K562 (cell line): ENCODE data around the gene GUCY1A1. TPM values are rescaled to one million over a fixed set of nuclear protein-coding genes. Genes with fewer than 3 reads are reported as not detected.

Experiments
- ATAC-seq: fragments of 200-7000 bp; cut with Tn5 transposase; 3 replicates; pipeline ENCODE4 v1.9.1; 2020; ENCODE audit warnings: moderate library complexity
- BruUV-seq: library from RNA; stranded (reverse); fragments of 400-500 nt; replicated peaks from 2 replicates; lab custom pipeline; 2021; lab: Mats Ljungman, UMichigan
- CTCF ChIA-PET: fragments of 300-600 bp; formaldehyde crosslinking; extraction: SDS; loops from one replicate; lab custom pipeline; 2021; ENCODE audit warnings: low intra/inter-chr PET ratio; lab: Yijun Ruan, JAX
- POLR2A ChIA-PET: fragments of 300-600, 350-650 bp; sonication (Branson Sonifier 250); formaldehyde crosslinking; extraction: SDS; loops from one replicate; lab custom pipeline; 2021; ENCODE audit warnings: antibody characterized with exemption, inconsistent platforms; lab: Yijun Ruan, JAX
- DNase-seq, 4 experiments: peaks; one replicate each; pipeline versions ENCODE4 v3.0.0 to v3.0.0-alpha.2; 2011 to 2018; ENCODE audit warnings: low spot score in 3 of 4, mixed read lengths in 3 of 4; ENCODE audit errors: extremely low read depth in 1 of 4
- FAIRE-seq: peaks from 2 replicates; lab custom pipeline; 2011; peaks lifted over from hg19 to GRCh38; lab: Jason Lieb, UNC
- H2AFZ ChIP-seq: 2 replicates; pipeline ENCODE4 v1.6.0; 2011; ENCODE audit warnings: low read depth, low read length, control low read depth, inconsistent platforms
- H3K27ac ChIP-seq: fragments of 200-600 bp; 3 replicates; pipeline ENCODE4 v1.8.0; 2011; ENCODE audit warnings: low read depth, mild to moderate bottlenecking, control low read depth, inconsistent platforms, low read length, moderate library complexity, mixed read lengths; ENCODE audit errors: extremely low read depth
- H3K27me3 ChIP-seq, 2 experiments: fragments of 300-600 bp in 1 of 2; 2 replicates in 1 of 2; 3 replicates in 1 of 2; pipeline versions ENCODE4 v1.6.0 to v1.8.0; 2011; ENCODE audit warnings: inconsistent platforms in 2 of 2, low read length in 2 of 2, mild to moderate bottlenecking in 1 of 2, mixed read lengths in 1 of 2, moderate library complexity in 1 of 2; ENCODE audit not compliant: control insufficient read depth in 2 of 2, insufficient read depth in 2 of 2
- H3K36me3 ChIP-seq: fragments of 300-600 bp; 3 replicates; pipeline ENCODE4 v1.8.0; 2011; ENCODE audit warnings: mild to moderate bottlenecking, low read length, inconsistent platforms; ENCODE audit not compliant: control insufficient read depth, insufficient read depth
- H3K4me1 ChIP-seq, 2 experiments: fragments of 200-600 bp in 1 of 2; replicated peaks in 1 of 2; 2 replicates in 1 of 2; 3 replicates in 1 of 2; pipeline versions ENCODE4 v1.5.1 to v1.8.0; 2011; ENCODE audit warnings: inconsistent platforms in 2 of 2, low read length in 2 of 2, mild to moderate bottlenecking in 1 of 2, mixed read lengths in 1 of 2, moderate library complexity in 1 of 2; ENCODE audit not compliant: control insufficient read depth in 2 of 2, insufficient read depth in 2 of 2
- H3K4me2 ChIP-seq: 2 replicates; pipeline ENCODE4 v1.6.1; 2011; ENCODE audit warnings: low read length, control low read depth, inconsistent platforms, mixed read lengths; ENCODE audit not compliant: insufficient read depth
- H3K4me3 ChIP-seq: fragments of 200-600 bp; sonication (generic), shearing (Covaris generic); 2 replicates; pipeline ENCODE4 v1.5.1; 2016; ENCODE audit warnings: control low read depth, inconsistent platforms
- H3K79me2 ChIP-seq: fragments of 200-600 bp; 3 replicates; pipeline ENCODE4 v1.8.0; 2011; ENCODE audit warnings: low read length, inconsistent platforms; ENCODE audit not compliant: control insufficient read depth, insufficient read depth
- H3K9ac ChIP-seq, 2 experiments: 2 replicates each; pipeline versions ENCODE4 v1.6.0 to v1.6.1; 2011; ENCODE audit warnings: low read depth in 2 of 2, low read length in 2 of 2, control low read depth in 1 of 2, inconsistent platforms in 1 of 2, mild to moderate bottlenecking in 1 of 2, mixed read lengths in 1 of 2; ENCODE audit not compliant: insufficient read depth in 1 of 2
- H3K9me1 ChIP-seq: one replicate; pipeline ENCODE4 v1.6.0; 2011; ENCODE audit warnings: inconsistent platforms, mild to moderate bottlenecking, low read length, moderate library complexity; ENCODE audit not compliant: control insufficient read depth, insufficient read depth
- H3K9me3 ChIP-seq: replicated peaks from 2 replicates; pipeline ENCODE4 v1.5.1; 2011; ENCODE audit warnings: low read depth, low read length, inconsistent platforms; ENCODE audit not compliant: control insufficient read depth, insufficient read depth
- H4K20me1 ChIP-seq: replicated peaks from 2 replicates; pipeline ENCODE4 v1.6.1; 2011; ENCODE audit warnings: low read length, inconsistent platforms, mixed read lengths; ENCODE audit not compliant: control insufficient read depth, insufficient read depth
- ARID2 ChIP-seq: fragments of 450-650 bp; IDR thresholded peaks from 2 replicates; pipeline ENCODE4 v1.6.1; 2017; ENCODE audit warnings: antibody characterized with exemption, mild to moderate bottlenecking
- FUS ChIP-seq: fragments of 200-400 bp; formaldehyde crosslinking; optimal IDR thresholded peaks from 2 replicates; pipeline ENCODE3; 2017; ENCODE audit warnings: low read depth, low read length
- MTF1 ChIP-seq: fragments of 250-450 bp; sonication (Bioruptor Pico); IDR thresholded peaks from 2 replicates; pipeline ENCODE4 v1.9.0; 2021; ENCODE audit warnings: moderate library complexity, mild to moderate bottlenecking, inconsistent platforms, borderline replicate concordance
- RB1 ChIP-seq: fragments of 450-650 bp; IDR thresholded peaks from 2 replicates; pipeline ENCODE4 v1.6.1; 2017; ENCODE audit warnings: low read depth, mild to moderate bottlenecking
- WGBS: fragments of 100-300 bp; shearing (Covaris generic); methylation state at CpG from one replicate; pipeline ENCODE4 v1.1.6; 2016; ENCODE audit warnings: low coverage, mixed read lengths; ENCODE audit not compliant: insufficient coverage; ENCODE audit errors: missing lambda C conversion rate; 5-methylcytosine and 5-hydroxymethylcytosine counted together
- in situ Hi-C: fragments of 300-500 bp; cut with MboI; formaldehyde crosslinking; loops from 4 replicates; pipeline ENCODE4 v1.15.0; 2018; ENCODE audit warnings: inconsistent platforms, mixed read lengths
- intact Hi-C: fragments of 100-400 bp; cut with micrococcal nuclease; formaldehyde crosslinking; loops from 2 replicates; pipeline ENCODE4 v1.14.2; 2022
- polyA plus RNA-seq, 8 experiments: library from polyadenylated mRNA; depleted of rRNA in 4 of 8; stranded (reverse) in 5 of 8; unstranded in 3 of 8; fragments of >200 nt; fragmentation: Nextera tagmentation in 2 of 8; fragmentation: Illumina TruSeq in 1 of 8; extraction: Ambion mirVana in 2 of 8; extraction: Trizol in 1 of 8; gene quantifications; 2 replicates each; pipeline versions ENCODE4 v1.2.1 to v1.2.3, GENCODE V29; 2011 to 2014; ENCODE audit warnings: inconsistent platforms in 1 of 8, missing spikeins in 1 of 8
- total RNA-seq, 7 experiments: library from RNA; depleted of rRNA in 6 of 7; stranded (reverse); fragments of >200 nt in 6 of 7; fragmentation: Illumina TruSeq in 2 of 7; extraction: Trizol in 2 of 7; gene quantifications; 2 replicates each; pipeline versions ENCODE4 v1.2.1 to v1.2.3, GENCODE V29; 2011 to 2021; ENCODE audit warnings: low replicate concordance in 1 of 7
- TF ChIP-seq, protein P1 (sequence below): fragments of 450-650 bp; conservative IDR thresholded peaks from 2 replicates; pipeline ENCODE4 v1.6.1; 2016; ENCODE audit warnings: missing genetic modification characterization, low read depth, mild to moderate bottlenecking, missing compliant biosample characterization, moderate library complexity

GUCY1A1 gene
- total and polyA plus RNA-seq, 9 of the 15 experiments (the other 6 are each of a cell fraction or from before 2014, with no cell fraction given): not detected

- CTCF ChIA-PET: no interaction called here
- H4K20me1 ChIP-seq: no peaks in the 10 kb centered on the region
- no peak for FAIRE-seq
- in situ Hi-C loops: no loop called here
- TF ChIP-seq MTF1 (CRISPR knock-in tag) (no peak), RB1 (no peak)
- TF ChIP-seq, protein P1, sequence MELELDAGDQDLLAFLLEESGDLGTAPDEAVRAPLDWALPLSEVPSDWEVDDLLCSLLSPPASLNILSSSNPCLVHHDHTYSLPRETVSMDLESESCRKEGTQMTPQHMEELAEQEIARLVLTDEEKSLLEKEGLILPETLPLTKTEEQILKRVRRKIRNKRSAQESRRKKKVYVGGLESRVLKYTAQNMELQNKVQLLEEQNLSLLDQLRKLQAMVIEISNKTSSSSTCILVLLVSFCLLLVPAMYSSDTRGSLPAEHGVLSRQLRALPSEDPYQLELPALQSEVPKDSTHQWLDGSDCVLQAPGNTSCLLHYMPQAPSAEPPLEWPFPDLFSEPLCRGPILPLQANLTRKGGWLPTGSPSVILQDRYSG (tag): no peak
- TF ChIP-seq, all 486 proteins: peak for 0
- H3K4me3 ChIP-seq: no peak overlapping the region
- no peaks in the 10 kb centered on the region for H3K27me3 ChIP-seq
- no peaks in the 10 kb centered on the region for H3K9me3 ChIP-seq
- H3K79me2 ChIP-seq: no peaks in the 10 kb centered on the region
- ATAC-seq (no peak), DNase-seq (no peak)
- no peak overlapping the region for H3K27ac ChIP-seq
- H3K36me3 ChIP-seq: no peaks in the 10 kb centered on the region
- H2AFZ ChIP-seq: no peak overlapping the region
- no peaks in the 10 kb centered on the region for H3K9me1 ChIP-seq
- intact Hi-C loops: no loop called here
- POLR2A ChIA-PET: no interaction called here
- H3K4me2 ChIP-seq: no peak overlapping the region
- 0% methylated on average over 3 of the region's 3 CpGs for WGBS
- no peak overlapping the region for H3K9ac ChIP-seq
- BruUV-seq: no TSS peak
- H3K4me1 ChIP-seq: no peaks in the 10 kb centered on the region
These were observed 58.1 kb downstream of the GUCY1A1 start for GRCh38 chr4:155724731-155725130.

GRCh38 chr4:155734065-155734464 is 67.4 kb downstream of the GUCY1A1 start:
- no peak for ATAC-seq
- DNase-seq: no peak
- intact Hi-C loops (no loop called here), in situ Hi-C loops (no loop called here)
- H3K36me3 ChIP-seq: no peaks in the 10 kb centered on the region
- ChIA-PET CTCF (no interaction called here), POLR2A (no interaction called here)
- H2AFZ ChIP-seq: no peak overlapping the region
- H3K9me1 ChIP-seq: no peaks in the 10 kb centered on the region
- H3K9ac ChIP-seq: no peak overlapping the region
- no peaks in the 10 kb centered on the region for H4K20me1 ChIP-seq
- H3K79me2 ChIP-seq: no peaks in the 10 kb centered on the region
- FAIRE-seq: no peak
- no peak overlapping the region for H3K27ac ChIP-seq
- H3K4me3 ChIP-seq: no peak overlapping the region
- H3K9me3 ChIP-seq: no peaks in the 10 kb centered on the region
- BruUV-seq: no TSS peak
- H3K4me1 ChIP-seq: no peaks in the 10 kb centered on the region
- H3K27me3 ChIP-seq: no peaks in the 10 kb centered on the region
- 0% methylated on average over 3 of the region's 3 CpGs for WGBS
- H3K4me2 ChIP-seq: no peak overlapping the region
- no peak for TF ChIP-seq FUS
- TF ChIP-seq ARID2: no peak
